ENCODE measurements around the gene MRAS. TPM values are rescaled to one million over a fixed set of nuclear protein-coding genes. Genes with fewer than 3 reads are reported as not detected.

Gene MRAS
- total and polyA plus RNA-seq, 4 donors = 12.6 to 28.7 (median 22.3) TPM

DNA sequence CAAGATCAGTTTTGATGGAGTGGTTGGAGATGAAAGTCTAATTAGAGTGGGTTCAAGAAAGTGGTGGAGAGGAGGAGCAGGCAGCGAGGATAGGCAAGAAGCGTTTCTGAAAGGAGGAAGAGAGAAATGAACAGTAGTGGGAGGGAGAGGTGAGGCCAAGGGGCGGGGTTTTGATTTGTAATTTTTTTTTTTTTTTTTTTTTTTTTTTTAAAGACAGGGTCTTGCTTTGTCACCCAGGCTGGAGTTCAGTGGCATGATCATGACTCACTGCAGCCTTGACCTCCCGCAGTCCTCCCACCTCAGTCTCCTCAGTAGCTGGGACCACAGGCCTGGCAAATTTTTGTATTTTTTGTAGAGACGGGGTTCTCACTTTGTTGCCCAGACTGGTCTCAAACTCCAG lies 36.6 kb downstream of the MRAS start:
- ATAC-seq (ENCODE audit: insufficient read depth, low FRiP score) (no peak), DNase-seq (no peak)
- H3K27me3 ChIP-seq (ENCODE audit: control insufficient read depth in 3 of 3, insufficient read depth in 3 of 3, low read length in 2 of 3) = no peaks in the 10 kb centered on the region
- H3K4me3 ChIP-seq = no peak overlapping the region
- peak overlapping the region in 1 of 2 donors; percentile 92 for H3K27ac ChIP-seq (ENCODE audit: low read depth in 1 of 2, low read length in 1 of 2)
- no peak overlapping the region for H3K9ac ChIP-seq (ENCODE audit: insufficient read depth in 1 of 2, low read length in 2 of 2)
- H3K4me1 ChIP-seq (ENCODE audit: control insufficient read depth in 5 of 5, insufficient read depth in 5 of 5, low read length in 5 of 5) = peaks cover 0 to 21% (median 7%) of the 10 kb centered on the region in 5 donors
- WGBS, 2 donors = 89 to 94% methylated on average over 5 of the region's 5 CpGs
- H3K9me3 ChIP-seq (ENCODE audit: control insufficient read depth in 4 of 4, insufficient read depth in 3 of 4, low read length in 3 of 4) = no peaks in the 10 kb centered on the region
- H3K36me3 ChIP-seq (ENCODE audit: control insufficient read depth in 4 of 4, insufficient read depth in 4 of 4, low read length in 4 of 4) = no peaks in the 10 kb centered on the region
- TF ChIP-seq, protein P1, sequence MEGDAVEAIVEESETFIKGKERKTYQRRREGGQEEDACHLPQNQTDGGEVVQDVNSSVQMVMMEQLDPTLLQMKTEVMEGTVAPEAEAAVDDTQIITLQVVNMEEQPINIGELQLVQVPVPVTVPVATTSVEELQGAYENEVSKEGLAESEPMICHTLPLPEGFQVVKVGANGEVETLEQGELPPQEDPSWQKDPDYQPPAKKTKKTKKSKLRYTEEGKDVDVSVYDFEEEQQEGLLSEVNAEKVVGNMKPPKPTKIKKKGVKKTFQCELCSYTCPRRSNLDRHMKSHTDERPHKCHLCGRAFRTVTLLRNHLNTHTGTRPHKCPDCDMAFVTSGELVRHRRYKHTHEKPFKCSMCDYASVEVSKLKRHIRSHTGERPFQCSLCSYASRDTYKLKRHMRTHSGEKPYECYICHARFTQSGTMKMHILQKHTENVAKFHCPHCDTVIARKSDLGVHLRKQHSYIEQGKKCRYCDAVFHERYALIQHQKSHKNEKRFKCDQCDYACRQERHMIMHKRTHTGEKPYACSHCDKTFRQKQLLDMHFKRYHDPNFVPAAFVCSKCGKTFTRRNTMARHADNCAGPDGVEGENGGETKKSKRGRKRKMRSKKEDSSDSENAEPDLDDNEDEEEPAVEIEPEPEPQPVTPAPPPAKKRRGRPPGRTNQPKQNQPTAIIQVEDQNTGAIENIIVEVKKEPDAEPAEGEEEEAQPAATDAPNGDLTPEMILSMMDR (IDR thresholded peaks at IDR 0.05; ENCODE audit: control extremely low read depth, extremely low read depth) = no peak

DNA sequence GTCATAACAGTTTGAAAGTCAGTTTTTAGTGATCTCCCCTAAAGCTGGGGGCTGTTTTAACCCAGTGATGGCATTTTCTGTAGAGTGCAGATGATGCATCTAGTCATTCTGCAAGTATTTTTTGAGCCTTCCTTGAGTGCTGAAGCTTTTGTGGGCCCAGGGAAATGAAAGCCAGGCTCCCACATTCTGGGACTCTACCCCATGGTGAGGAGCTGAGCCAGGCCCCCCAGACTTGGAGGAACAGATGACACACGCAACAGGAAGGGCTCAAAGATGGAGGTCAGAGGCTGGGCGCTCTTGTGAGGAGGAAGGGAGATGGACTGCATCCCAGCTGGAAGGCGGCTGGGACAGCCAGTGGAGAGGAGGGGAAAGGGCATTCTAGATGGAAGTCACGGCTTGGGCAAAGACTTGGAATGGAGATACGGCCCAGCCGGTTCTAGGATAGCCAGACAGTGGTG lies 40.8 kb downstream of the MRAS start:
- Histone ChIP-seq H3K27me3 (ENCODE audit: control insufficient read depth in 3 of 3, insufficient read depth in 3 of 3, low read length in 2 of 3) (no peaks in the 10 kb centered on the region), H3K27ac (ENCODE audit: low read depth in 1 of 2, low read length in 1 of 2) (peak overlapping the region in 1 of 2 donors; percentile 96), H3K36me3 (ENCODE audit: control insufficient read depth in 4 of 4, insufficient read depth in 4 of 4, low read length in 4 of 4) (no peaks in the 10 kb centered on the region), H3K9me3 (ENCODE audit: control insufficient read depth in 4 of 4, insufficient read depth in 3 of 4, low read length in 3 of 4) (no peaks in the 10 kb centered on the region), H3K4me3 (no peak overlapping the region), H3K9ac (ENCODE audit: insufficient read depth in 1 of 2, low read length in 2 of 2) (no peak overlapping the region), H3K4me1 (ENCODE audit: control insufficient read depth in 5 of 5, insufficient read depth in 5 of 5, low read length in 5 of 5) (peaks cover 0 to 7% (median 0%) of the 10 kb centered on the region in 5 donors)
- 92 to 95% methylated on average over 6 of the region's 6 CpGs for WGBS, 2 donors
- DNase-seq (no peak), ATAC-seq (ENCODE audit: insufficient read depth, low FRiP score) (no peak)
- TF ChIP-seq, protein P1 (IDR thresholded peaks at IDR 0.05; ENCODE audit: control extremely low read depth, extremely low read depth) = no peak

DNA sequence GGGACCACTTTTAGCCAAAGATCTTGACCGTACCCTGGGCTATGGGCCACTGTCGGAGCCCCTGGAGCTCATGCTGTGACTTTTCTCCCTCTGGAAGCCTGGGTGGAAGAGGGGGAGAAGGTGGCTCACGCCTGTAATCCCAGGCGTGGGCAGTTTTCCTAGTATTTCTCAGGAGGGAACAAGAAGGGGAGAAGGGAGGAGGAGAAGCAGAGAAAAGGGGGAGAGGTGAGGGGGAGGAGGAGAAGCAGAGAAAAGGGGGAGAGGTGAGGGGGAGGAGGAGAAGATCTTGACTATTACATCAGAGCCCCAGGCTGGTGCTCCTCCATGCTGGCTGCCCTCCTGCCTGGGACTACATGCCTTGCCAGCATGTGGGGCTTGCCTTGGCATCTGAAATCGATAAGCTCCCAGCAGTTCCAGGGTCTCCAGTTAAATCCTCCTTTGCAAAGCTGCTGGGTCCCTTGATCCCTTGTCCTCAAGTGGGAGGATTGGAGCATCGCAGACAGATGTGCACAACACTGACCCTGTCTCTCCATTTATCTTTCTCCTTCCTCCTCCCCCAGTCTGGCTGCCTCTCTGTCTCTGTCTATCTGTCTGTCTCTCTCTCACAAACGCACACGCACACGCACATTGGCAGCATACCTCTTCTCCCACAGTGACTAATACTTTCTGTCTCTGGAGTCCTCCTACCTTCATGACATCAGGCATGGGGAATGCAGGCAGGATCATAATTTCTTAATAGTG lies 41.6 kb downstream of the MRAS start:
- Histone ChIP-seq H3K27me3 (ENCODE audit: control insufficient read depth in 3 of 3, insufficient read depth in 3 of 3, low read length in 2 of 3) (no peaks in the 10 kb centered on the region), H3K9me3 (ENCODE audit: control insufficient read depth in 4 of 4, insufficient read depth in 3 of 4, low read length in 3 of 4) (no peaks in the 10 kb centered on the region), H3K4me3 (no peak overlapping the region), H3K36me3 (ENCODE audit: control insufficient read depth in 4 of 4, insufficient read depth in 4 of 4, low read length in 4 of 4) (no peaks in the 10 kb centered on the region), H3K4me1 (ENCODE audit: control insufficient read depth in 5 of 5, insufficient read depth in 5 of 5, low read length in 5 of 5) (peaks cover 0 to 7% (median 0%) of the 10 kb centered on the region in 5 donors), H3K27ac (ENCODE audit: low read depth in 1 of 2, low read length in 1 of 2) (peak overlapping the region; percentile 11 to 96), H3K9ac (ENCODE audit: insufficient read depth in 1 of 2, low read length in 2 of 2) (no peak overlapping the region)
- ATAC-seq (ENCODE audit: insufficient read depth, low FRiP score) (peak; percentile 64), DNase-seq (no peak)
- 78 to 86% methylated on average over 9 of the region's 9 CpGs for WGBS, 2 donors
- TF ChIP-seq, protein P1 (IDR thresholded peaks at IDR 0.05; ENCODE audit: control extremely low read depth, extremely low read depth) = no peak
